GM23248 (cell line): ENCODE results near the gene SLC9A4.

Source experiments
- EZH2 ChIP-seq: fragments of 200-600 bp; sonication (generic); IDR thresholded peaks from 2 replicates; pipeline ENCODE4 v1.6.1; 2018; ENCODE audit warnings: antibody characterized with exemption, mild to moderate bottlenecking; ENCODE audit not compliant: insufficient read depth, poor library complexity, severe bottlenecking
- EZH2phosphoT487 ChIP-seq: fragments of 200-600 bp; sonication (generic); IDR thresholded peaks from 2 replicates; pipeline ENCODE4 v1.6.1; 2018; ENCODE audit warnings: antibody characterized with exemption, moderate library complexity, mild to moderate bottlenecking, low read depth; ENCODE audit not compliant: insufficient read depth

GRCh38 chr2:102518170-102518569 is 45.1 kb downstream of the SLC9A4 start:
- TF ChIP-seq EZH2 (no peak), EZH2phosphoT487 (no peak)
